NB4 (cell line): ENCODE measurements around the gene FOXJ3.

Experiments
- DNase-seq: peaks from one replicate; pipeline ENCODE4 v3.0.0; 2010; ENCODE audit warnings: low read depth
- H3K4me3 ChIP-seq: one replicate; pipeline ENCODE4 v1.5.1; 2011; ENCODE audit warnings: mild to moderate bottlenecking, low read depth, low read length, moderate library complexity
- CTCF ChIP-seq: IDR thresholded peaks from one replicate; pipeline ENCODE4 v1.5.1; 2012; ENCODE audit warnings: low read depth, low read length
- MAX ChIP-seq: IDR thresholded peaks from 2 replicates; pipeline ENCODE4 v1.6.1; 2011; ENCODE audit warnings: low read depth, low read length
- MYC ChIP-seq: IDR thresholded peaks from 2 replicates; pipeline ENCODE4 v1.6.1; 2011; ENCODE audit warnings: low read depth, low read length
- POLR2A ChIP-seq: IDR thresholded peaks from 2 replicates; pipeline ENCODE4 v1.6.1; 2011; ENCODE audit warnings: mild to moderate bottlenecking; ENCODE audit not compliant: insufficient read length; ENCODE audit errors: extremely low read depth

Gene FOXJ3

GRCh38 chr1:42312576-42313212 lies 22.3 kb downstream of the FOXJ3 start:
- DNase-seq: peak; percentile 9
- no peak overlapping the region for H3K4me3 ChIP-seq
- TF ChIP-seq MAX (no peak), POLR2A (no peak), CTCF (no peak), MYC (no peak)

- TF ChIP-seq MAX: no peak
These were observed 23.1 kb downstream of the FOXJ3 start for GRCh38 chr1:42311897-42312296.

GRCh38 chr1:42311138-42311537 lies 23.9 kb downstream of the FOXJ3 start:
- H3K4me3 ChIP-seq: no peak overlapping the region
- TF ChIP-seq CTCF (no peak), MYC (no peak), MAX (no peak), POLR2A (no peak)
- no peak for DNase-seq

More at GRCh38 chr1:42311897-42312296, 23.1 kb downstream of the FOXJ3 start:
- DNase-seq: no peak
- no peak overlapping the region for H3K4me3 ChIP-seq

GRCh38 chr1:42306977-42307376 lies 28.1 kb downstream of the FOXJ3 start:
- no peak for DNase-seq
- TF ChIP-seq MYC: no peak
- no peak overlapping the region for H3K4me3 ChIP-seq

GRCh38 chr1:42305639-42306038 lies 29.4 kb downstream of the FOXJ3 start:
- no peak for DNase-seq
- no peak for TF ChIP-seq MYC
- no peak for TF ChIP-seq MAX
- TF ChIP-seq POLR2A: no peak
- no peak for TF ChIP-seq CTCF

GRCh38 chr1:42302034-42302433 lies 33.0 kb downstream of the FOXJ3 start:
- no peak overlapping the region for H3K4me3 ChIP-seq
- DNase-seq: no peak
- no peak for TF ChIP-seq POLR2A

More at GRCh38 chr1:42305639-42306038, 29.4 kb downstream of the FOXJ3 start:
- H3K4me3 ChIP-seq: no peak overlapping the region

GRCh38 chr1:42298520-42298919 lies 36.5 kb downstream of the FOXJ3 start:
- TF ChIP-seq CTCF: no peak
- TF ChIP-seq MYC: no peak
- no peak for TF ChIP-seq MAX
- TF ChIP-seq POLR2A: no peak
- no peak overlapping the region for H3K4me3 ChIP-seq
- DNase-seq: no peak
